Neural cell (in vitro differentiated cells): Measurements from ENCODE around the gene GDA. TPM values are rescaled to one million over a fixed set of nuclear protein-coding genes. Genes with fewer than 3 reads are reported as not detected.

Source experiments
- H2AFZ ChIP-seq: fragments of 200-600, 300-800 bp; sonication (generic), shearing (Covaris generic); 2 replicates; pipeline ENCODE4 v1.6.0; 2014; ENCODE audit warnings: low read depth, mild to moderate bottlenecking, antibody characterized with exemption, low read length, moderate library complexity
- H3F3A ChIP-seq: fragments of 200-600 bp; shearing (Covaris generic); 2 replicates; pipeline ENCODE4 v1.6.1; 2016; ENCODE audit warnings: mild to moderate bottlenecking, moderate library complexity, mixed read lengths, antibody characterized with exemption, low read length; ENCODE audit not compliant: insufficient read depth, poor library complexity, severe bottlenecking
- H3K27ac ChIP-seq: fragments of 200-600, 300-800 bp; sonication (generic), shearing (Covaris generic); 2 replicates; pipeline ENCODE4 v1.5.1; 2014; ENCODE audit warnings: mild to moderate bottlenecking, low read length, moderate library complexity
- H3K27me3 ChIP-seq: fragments of 300-800, 200-600 bp; sonication (generic), shearing (Covaris generic); 2 replicates; pipeline ENCODE4 v1.6.0; 2014; ENCODE audit warnings: mild to moderate bottlenecking, low read depth, low read length, moderate library complexity; ENCODE audit not compliant: insufficient read depth
- H3K36me3 ChIP-seq: fragments of 300-800, 200-600 bp; sonication (generic), shearing (Covaris generic); 2 replicates; pipeline ENCODE4 v1.5.1; 2014; ENCODE audit warnings: mild to moderate bottlenecking, antibody characterized with exemption, low read length, moderate library complexity; ENCODE audit not compliant: insufficient read depth
- H3K4me2 ChIP-seq: fragments of 300-800, 200-600 bp; sonication (generic), shearing (Covaris generic); 2 replicates; pipeline ENCODE4 v1.6.0; 2014; ENCODE audit warnings: mild to moderate bottlenecking, low read length
- H3K4me3 ChIP-seq: fragments of 300-800, 200-600 bp; sonication (generic), shearing (Covaris generic); 2 replicates; pipeline ENCODE4 v1.5.1; 2014; ENCODE audit warnings: mild to moderate bottlenecking, low read length, moderate library complexity
- H3K79me2 ChIP-seq: fragments of 200-600 bp; shearing (Covaris generic); replicated peaks from 2 replicates; pipeline ENCODE4 v1.6.0; 2014; ENCODE audit warnings: mild to moderate bottlenecking, low read length, moderate library complexity; ENCODE audit not compliant: insufficient read depth
- H3K9ac ChIP-seq: fragments of 300-800, 200-600 bp; sonication (generic), shearing (Covaris generic); 2 replicates; pipeline ENCODE4 v1.6.1; 2016; ENCODE audit warnings: mild to moderate bottlenecking, low read length, mixed read lengths
- H3K9me2 ChIP-seq: fragments of 200-600 bp; shearing (Covaris generic); 2 replicates; pipeline ENCODE4 v1.6.1; 2016; ENCODE audit warnings: mild to moderate bottlenecking, low read length, mixed read lengths; ENCODE audit not compliant: insufficient read depth
- H3K9me3 ChIP-seq: fragments of 200-600, 300-800 bp; sonication (generic), shearing (Covaris generic); 2 replicates; pipeline ENCODE4 v1.6.1; 2016; ENCODE audit warnings: mild to moderate bottlenecking, mixed run types, low read length, moderate library complexity, mixed read lengths
- H4K20me1 ChIP-seq: fragments of 200-600 bp; shearing (Covaris generic); 2 replicates; pipeline ENCODE4 v1.6.1; 2016; ENCODE audit warnings: mild to moderate bottlenecking, mixed run types; ENCODE audit not compliant: insufficient read depth
- CTCF ChIP-seq: fragments of 450-650 bp; IDR thresholded peaks from 2 replicates; pipeline ENCODE4 v1.5.1; 2014; ENCODE audit warnings: antibody characterized with exemption, mild to moderate bottlenecking, moderate library complexity; ENCODE audit not compliant: poor library complexity, severe bottlenecking
- EP300 ChIP-seq: fragments of 450-650 bp; conservative IDR thresholded peaks from 2 replicates; pipeline ENCODE4 v1.6.1; 2014; ENCODE audit warnings: antibody characterized with exemption, mild to moderate bottlenecking, moderate library complexity; ENCODE audit not compliant: poor library complexity, severe bottlenecking
- EZH2 ChIP-seq: fragments of 200-600, 300-800 bp; shearing (Covaris generic), sonication (generic); IDR thresholded peaks from 2 replicates; pipeline ENCODE4 v1.6.1; 2014; ENCODE audit warnings: antibody characterized with exemption, low read length, borderline replicate concordance, mild to moderate bottlenecking; ENCODE audit not compliant: insufficient read depth, poor library complexity, severe bottlenecking
- MXI1 ChIP-seq: fragments of 450-650 bp; conservative IDR thresholded peaks from 2 replicates; pipeline ENCODE4 v1.6.1; 2014; ENCODE audit warnings: antibody characterized with exemption, mild to moderate bottlenecking; ENCODE audit not compliant: poor library complexity, severe bottlenecking
- RAD21 ChIP-seq: fragments of 450-650 bp; conservative IDR thresholded peaks from 2 replicates; pipeline ENCODE4 v1.6.1; 2014; ENCODE audit warnings: antibody characterized with exemption, mild to moderate bottlenecking, moderate library complexity
- REST ChIP-seq: IDR thresholded peaks from 2 replicates; pipeline ENCODE4 v1.6.1; 2012; ENCODE audit warnings: borderline replicate concordance
- SMC3 ChIP-seq: fragments of 450-650 bp; conservative IDR thresholded peaks from 2 replicates; pipeline ENCODE4 v1.6.1; 2014; ENCODE audit warnings: antibody characterized with exemption, mild to moderate bottlenecking, moderate library complexity; ENCODE audit not compliant: poor library complexity
- polyA plus RNA-seq: library from polyadenylated mRNA; depleted of rRNA; stranded (reverse); fragments of >200 nt; gene quantifications from 2 replicates; pipeline ENCODE4 v1.2.3, GENCODE V29; 2014

The GDA gene
- polyA plus RNA-seq, 1 donor from 2014 or later, result 0.26 TPM

GRCh38 chr9:72173080-72173479 is 23.8 kb downstream of the GDA start:
- H3K9me2 ChIP-seq, result no peaks in the 10 kb centered on the region
- H3F3A ChIP-seq, result no peaks in the 10 kb centered on the region
- no peaks in the 10 kb centered on the region for H3K79me2 ChIP-seq
- no peaks in the 10 kb centered on the region for H4K20me1 ChIP-seq
- no peak overlapping the region for H3K27ac ChIP-seq
- no peak overlapping the region for H3K4me2 ChIP-seq
- H3K9ac ChIP-seq, result no peak overlapping the region
- no peaks in the 10 kb centered on the region for H3K36me3 ChIP-seq
- no peaks in the 10 kb centered on the region for H3K9me3 ChIP-seq
- TF ChIP-seq EP300, result no peak
- TF ChIP-seq RAD21, result no peak
- TF ChIP-seq REST, result no peak
- TF ChIP-seq EZH2, result no peak
- no peak overlapping the region for H2AFZ ChIP-seq
- H3K27me3 ChIP-seq, result no peaks in the 10 kb centered on the region
- H3K4me3 ChIP-seq, result no peak overlapping the region

GRCh38 chr9:72185561-72185960 is 36.3 kb downstream of the GDA start:
- no peaks in the 10 kb centered on the region for H3F3A ChIP-seq
- no peaks in the 10 kb centered on the region for H3K36me3 ChIP-seq
- H3K9me3 ChIP-seq, result no peaks in the 10 kb centered on the region
- no peaks in the 10 kb centered on the region for H3K9me2 ChIP-seq
- no peak overlapping the region for H2AFZ ChIP-seq
- TF ChIP-seq RAD21, result no peak
- no peak for TF ChIP-seq SMC3
- H3K79me2 ChIP-seq, result no peaks in the 10 kb centered on the region
- H3K4me3 ChIP-seq, result no peak overlapping the region
- H3K9ac ChIP-seq, result no peak overlapping the region
- no peaks in the 10 kb centered on the region for H4K20me1 ChIP-seq
- H3K27me3 ChIP-seq, result no peaks in the 10 kb centered on the region
- no peak overlapping the region for H3K27ac ChIP-seq
- no peak overlapping the region for H3K4me2 ChIP-seq

GRCh38 chr9:72187121-72187695 is 38.0 kb downstream of the GDA start:
- H2AFZ ChIP-seq, result no peak overlapping the region
- no peaks in the 10 kb centered on the region for H4K20me1 ChIP-seq
- no peaks in the 10 kb centered on the region for H3F3A ChIP-seq
- no peak for TF ChIP-seq RAD21
- no peak for TF ChIP-seq MXI1
- no peak for TF ChIP-seq CTCF
- no peak for TF ChIP-seq SMC3
- TF ChIP-seq REST, result no peak
- H3K27ac ChIP-seq, result no peak overlapping the region
- no peak overlapping the region for H3K9ac ChIP-seq
- no peaks in the 10 kb centered on the region for H3K36me3 ChIP-seq
- H3K4me2 ChIP-seq, result no peak overlapping the region
- no peak overlapping the region for H3K4me3 ChIP-seq
- H3K9me2 ChIP-seq, result no peaks in the 10 kb centered on the region
- no peaks in the 10 kb centered on the region for H3K9me3 ChIP-seq
- H3K27me3 ChIP-seq, result no peaks in the 10 kb centered on the region
- H3K79me2 ChIP-seq, result no peaks in the 10 kb centered on the region
